ENCODE measurements around the gene EID3.

DNA sequence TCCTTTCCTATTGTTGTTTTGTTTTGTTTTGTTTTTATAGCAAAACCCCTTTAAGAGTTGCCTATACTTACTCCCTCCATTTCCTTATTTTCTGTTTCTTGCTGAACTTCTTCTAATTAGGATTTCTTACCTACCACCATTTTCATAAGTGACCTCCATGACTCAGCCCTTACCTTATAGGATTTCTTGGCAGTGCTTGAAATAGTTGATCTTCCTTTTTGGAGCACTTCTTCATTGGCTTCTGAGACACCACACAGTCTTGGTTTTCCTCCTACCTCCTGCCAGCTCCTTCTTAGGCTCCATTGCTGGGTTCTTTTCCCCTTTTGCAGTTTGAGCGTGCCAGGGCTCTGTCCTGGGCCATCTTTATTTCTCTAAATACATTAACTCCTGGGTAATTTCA, 23.4 kb upstream of the EID3 start:
- TF ChIP-seq FOXM1 (IDR thresholded peaks at IDR 0.05; ENCODE audit: borderline replicate concordance) (no peak), FOXA1 (IDR thresholded peaks at IDR 0.05) (no peak), NFRKB (IDR thresholded peaks at IDR 0.05) (no peak), FOXK2 (IDR thresholded peaks at IDR 0.05) (no peak)
